Measurements from ENCODE around the gene TDP2.
"Not testable (repeated sequence)": the region's sequence is repeated elsewhere in the genome, so short reads cannot be mapped to it uniquely, and the experiment has no call there.

TDP2 gene

GRCh38 chr6:24680582-24680981, 13.9 kb upstream of the TDP2 start:
- DNase-seq (ENCODE audit: low spot score) = no peak

GRCh38 chr6:24678792-24679352, 12.2 kb upstream of the TDP2 start:
- not testable (repeated sequence) for DNase-seq (ENCODE audit: low spot score)

GRCh38 chr6:24673625-24674024, 6.9 kb upstream of the TDP2 start:
- no peak for DNase-seq (ENCODE audit: low spot score)

GRCh38 chr6:24672620-24673182, 6.0 kb upstream of the TDP2 start:
- no peak for DNase-seq (ENCODE audit: low spot score)

- not testable (repeated sequence) for DNase-seq (ENCODE audit: low spot score)
Observed at GRCh38 chr6:24671077-24671476, 4.4 kb upstream of the TDP2 start.

GRCh38 chr6:24670492-24670891, 3.8 kb upstream of the TDP2 start:
- DNase-seq (ENCODE audit: low spot score) = not testable (repeated sequence)

GRCh38 chr6:24668997-24669361, 2.3 kb upstream of the TDP2 start:
- no peak for DNase-seq (ENCODE audit: low spot score)

- not testable (repeated sequence) for DNase-seq (ENCODE audit: low spot score)
Observed at GRCh38 chr6:24668066-24668996, 1.6 kb upstream of the TDP2 start.

- no peak for DNase-seq (ENCODE audit: low spot score)
Observed at GRCh38 chr6:24667378-24667803, 692 bp upstream of the TDP2 start.

- DNase-seq (ENCODE audit: low spot score) = no peak
Observed at GRCh38 chr6:24666097-24666640, 530 bp downstream of the TDP2 start.

GRCh38 chr6:24664046-24664987, 2.4 kb downstream of the TDP2 start:
- no peak for DNase-seq (ENCODE audit: low spot score)

GRCh38 chr6:24663189-24663588, 3.5 kb downstream of the TDP2 start:
- no peak for DNase-seq (ENCODE audit: low spot score)

GRCh38 chr6:24662236-24662635, 4.5 kb downstream of the TDP2 start:
- no peak for DNase-seq (ENCODE audit: low spot score)

GRCh38 chr6:24661759-24662158, 4.9 kb downstream of the TDP2 start:
- not testable (repeated sequence) for DNase-seq (ENCODE audit: low spot score)

GRCh38 chr6:24660105-24660504, 6.6 kb downstream of the TDP2 start:
- no peak for DNase-seq (ENCODE audit: low spot score)

GRCh38 chr6:24659561-24659960, 7.1 kb downstream of the TDP2 start:
- DNase-seq (ENCODE audit: low spot score) = no peak

GRCh38 chr6:24658573-24659560, 7.8 kb downstream of the TDP2 start:
- no peak for DNase-seq (ENCODE audit: low spot score)

GRCh38 chr6:24655215-24655614, 11.5 kb downstream of the TDP2 start:
- DNase-seq (ENCODE audit: low spot score) = no peak

GRCh38 chr6:24650365-24650764, 16.3 kb downstream of the TDP2 start:
- no peak for DNase-seq (ENCODE audit: low spot score)

GRCh38 chr6:24649691-24650090, 17.0 kb downstream of the TDP2 start:
- no peak for DNase-seq (ENCODE audit: low spot score)

All from SK-N-DZ (cell line).